OCI-LY1 (cell line): ENCODE data around the gene SPRR2E.

Source experiments
- H2AFZ ChIP-seq: fragments of 200-600 bp; sonication (generic), shearing (Covaris generic); 2 replicates; pipeline ENCODE4 v1.6.0; 2014; ENCODE audit warnings: antibody characterized with exemption, mild to moderate bottlenecking, low read length
- H3F3A ChIP-seq: fragments of 200-600 bp; sonication (generic), shearing (Covaris generic); 2 replicates; pipeline ENCODE4 v1.6.0; 2014; ENCODE audit warnings: mild to moderate bottlenecking, antibody characterized with exemption, low read length, moderate library complexity; ENCODE audit not compliant: insufficient read depth
- H3K27ac ChIP-seq: fragments of 200-600 bp; sonication (generic); 2 replicates; pipeline ENCODE4 v1.5.1; 2014; ENCODE audit warnings: low read length, mixed run types, mild to moderate bottlenecking, low read depth; ENCODE audit not compliant: poor library complexity, severe bottlenecking
- H3K27me3 ChIP-seq: fragments of 200-600 bp; sonication (generic); 2 replicates; pipeline ENCODE4 v1.6.0; 2014; ENCODE audit warnings: antibody characterized with exemption, mild to moderate bottlenecking, low read length, moderate library complexity; ENCODE audit not compliant: insufficient read depth
- H3K36me3 ChIP-seq: fragments of 200-600 bp; sonication (generic); 2 replicates; pipeline ENCODE4 v1.6.1; 2014; ENCODE audit warnings: mild to moderate bottlenecking, antibody characterized with exemption, low read length, moderate library complexity, mixed read lengths; ENCODE audit not compliant: insufficient read depth
- H3K4me1 ChIP-seq: fragments of 200-600 bp; sonication (generic); 2 replicates; pipeline ENCODE4 v1.5.1; 2014; ENCODE audit warnings: mild to moderate bottlenecking, low read length, moderate library complexity; ENCODE audit not compliant: insufficient read depth, severe bottlenecking
- H3K4me2 ChIP-seq: fragments of 200-600 bp; sonication (generic), shearing (Covaris generic); 2 replicates; pipeline ENCODE4 v1.6.1; 2014; ENCODE audit warnings: low read length
- H3K4me3 ChIP-seq: fragments of 200-600 bp; sonication (generic); 2 replicates; pipeline ENCODE4 v1.5.1; 2014; ENCODE audit warnings: low read length, low read depth, mild to moderate bottlenecking, mixed read lengths; ENCODE audit not compliant: poor library complexity, severe bottlenecking
- H3K79me2 ChIP-seq: fragments of 200-600 bp; shearing (Covaris generic); 2 replicates; pipeline ENCODE4 v1.6.1; 2016; ENCODE audit warnings: mixed run types, low read length, mixed read lengths; ENCODE audit not compliant: insufficient read depth
- H3K9ac ChIP-seq: fragments of 200-600 bp; sonication (generic), shearing (Covaris generic); 2 replicates; pipeline ENCODE4 v1.6.1; 2014; ENCODE audit warnings: mild to moderate bottlenecking, low read length, mixed read lengths
- H3K9me2 ChIP-seq: fragments of 200-600 bp; sonication (generic), shearing (Covaris generic); 2 replicates; pipeline ENCODE4 v1.6.1; 2014; ENCODE audit warnings: low read depth, mild to moderate bottlenecking, low read length, mixed read lengths
- H3K9me3 ChIP-seq: fragments of 200-600 bp; shearing (Covaris generic); 2 replicates; pipeline ENCODE4 v1.6.1; 2014; ENCODE audit warnings: low read length, mixed read lengths
- H4K20me1 ChIP-seq: fragments of 200-600 bp; sonication (generic), shearing (Covaris generic); 2 replicates; pipeline ENCODE4 v1.6.0; 2016; ENCODE audit warnings: mild to moderate bottlenecking, low read length; ENCODE audit not compliant: insufficient read depth
- CTCF ChIP-seq: fragments of 200-600 bp; sonication (generic), shearing (Covaris generic); IDR thresholded peaks from 2 replicates; pipeline ENCODE4 v1.5.1; 2017; ENCODE audit warnings: mild to moderate bottlenecking, antibody characterized with exemption, low read length, moderate library complexity, mixed read lengths
- EZH2 ChIP-seq: fragments of 200-600 bp; sonication (generic), shearing (Covaris generic); IDR thresholded peaks from 2 replicates; pipeline ENCODE4 v1.8.0; 2017; ENCODE audit warnings: borderline replicate concordance, mixed run types, mild to moderate bottlenecking, antibody characterized with exemption, low read length, moderate library complexity, mixed read lengths

Gene SPRR2E

GRCh38 chr1:153100245-153100644 is 5.9 kb upstream of the SPRR2E start:
- no peak for TF ChIP-seq CTCF
- TF ChIP-seq EZH2 = no peak
- no peak overlapping the region for H3K27ac ChIP-seq
- no peak overlapping the region for H3K4me3 ChIP-seq
- H4K20me1 ChIP-seq = no peaks in the 10 kb centered on the region
- H3K4me2 ChIP-seq = no peak overlapping the region
- H3K36me3 ChIP-seq = no peaks in the 10 kb centered on the region
- H3K9me2 ChIP-seq = no peaks in the 10 kb centered on the region
- no peaks in the 10 kb centered on the region for H3K9me3 ChIP-seq
- H2AFZ ChIP-seq = no peak overlapping the region
- no peak overlapping the region for H3K9ac ChIP-seq
- H3K79me2 ChIP-seq = no peaks in the 10 kb centered on the region
- H3K27me3 ChIP-seq = no peaks in the 10 kb centered on the region
- H3F3A ChIP-seq = no peaks in the 10 kb centered on the region
- H3K4me1 ChIP-seq = no peaks in the 10 kb centered on the region

GRCh38 chr1:153099461-153100045 is 5.2 kb upstream of the SPRR2E start:
- Histone ChIP-seq H3K27ac (no peak overlapping the region), H3K79me2 (no peaks in the 10 kb centered on the region), H3K27me3 (no peaks in the 10 kb centered on the region), H3F3A (no peaks in the 10 kb centered on the region), H3K4me3 (no peak overlapping the region), H3K4me2 (no peak overlapping the region), H2AFZ (no peak overlapping the region), H3K9me3 (no peaks in the 10 kb centered on the region), H3K4me1 (no peaks in the 10 kb centered on the region), H3K9me2 (no peaks in the 10 kb centered on the region), H4K20me1 (no peaks in the 10 kb centered on the region), H3K36me3 (no peaks in the 10 kb centered on the region), H3K9ac (no peak overlapping the region)
- no peak for TF ChIP-seq CTCF

- TF ChIP-seq EZH2 (no peak), CTCF (no peak)
- H3K9me3 ChIP-seq = no peaks in the 10 kb centered on the region
- no peaks in the 10 kb centered on the region for H3K27me3 ChIP-seq
- H3K27ac ChIP-seq = no peak overlapping the region
- H3K9me2 ChIP-seq = no peaks in the 10 kb centered on the region
- H2AFZ ChIP-seq = no peak overlapping the region
- H3F3A ChIP-seq = no peaks in the 10 kb centered on the region
- no peak overlapping the region for H3K4me2 ChIP-seq
- H3K9ac ChIP-seq = no peak overlapping the region
- no peaks in the 10 kb centered on the region for H4K20me1 ChIP-seq
- H3K4me3 ChIP-seq = no peak overlapping the region
- H3K4me1 ChIP-seq = no peaks in the 10 kb centered on the region
- H3K36me3 ChIP-seq = no peaks in the 10 kb centered on the region
- H3K79me2 ChIP-seq = no peaks in the 10 kb centered on the region
Observed at GRCh38 chr1:153095764-153096163, 1.4 kb upstream of the SPRR2E start.
